Heart left ventricle (tissue), 13 donors: ENCODE measurements around the gene LRRC2.

Experiments
- POLR2A ChIP-seq, 2 donors: fragments of 450-650 bp; IDR thresholded peaks; one replicate each; pipeline ENCODE4 v1.6.1; 2017; ENCODE audit warnings: antibody characterized with exemption in 2 of 2, mild to moderate bottlenecking in 2 of 2, moderate library complexity in 2 of 2
- TF ChIP-seq, protein P1 (sequence below), 12 donors: fragments of 200-600 bp; sonication (generic) in 4 of 12; IDR thresholded peaks; one replicate each; pipeline versions ENCODE4 v1.5.0 to v1.8.0; 2018 to 2022; ENCODE audit warnings: antibody characterized with exemption in 12 of 12, mild to moderate bottlenecking in 5 of 12
- donor health status: ischemic (EF 13 %, LVEDD 7.1; RV severe dilation, severe dysfunction).
- donor health status: DM: no; HTN: yes; CAD: no.
- donor health status: DM: no; HTN: no; CAD: no.
- donor health status: ischemic (EF 25% LVEDD 6.9; RV normal size, moderate dysfunction).
- donor health status: ischemic (EF 25% LVEDD 5.7; RV mildly dilated, moderate dysfunction).
- donor health status: ischemic (EF 35%, LVEDD 5.7; RV mildly dilated, moderate dysfunction).
- donor health status: nonischemic (EF 11% LVEDD 7.7; RV severe dilation, severe dysfunction).
- donor health status: DM: yes; HTN: yes; CAD: no.
- donor health status: PGD.
- donor health status: ischemic (EF 29% LVEDD 5.4; RV normal size, mild dysfunction).
- donor health status: nonischemic (EF 23%, LVEDD 6.1; RV moderate dilation, normal function).

- no peak for TF ChIP-seq POLR2A (IDR thresholded peaks at IDR 0.05)
- TF ChIP-seq, protein P1, sequence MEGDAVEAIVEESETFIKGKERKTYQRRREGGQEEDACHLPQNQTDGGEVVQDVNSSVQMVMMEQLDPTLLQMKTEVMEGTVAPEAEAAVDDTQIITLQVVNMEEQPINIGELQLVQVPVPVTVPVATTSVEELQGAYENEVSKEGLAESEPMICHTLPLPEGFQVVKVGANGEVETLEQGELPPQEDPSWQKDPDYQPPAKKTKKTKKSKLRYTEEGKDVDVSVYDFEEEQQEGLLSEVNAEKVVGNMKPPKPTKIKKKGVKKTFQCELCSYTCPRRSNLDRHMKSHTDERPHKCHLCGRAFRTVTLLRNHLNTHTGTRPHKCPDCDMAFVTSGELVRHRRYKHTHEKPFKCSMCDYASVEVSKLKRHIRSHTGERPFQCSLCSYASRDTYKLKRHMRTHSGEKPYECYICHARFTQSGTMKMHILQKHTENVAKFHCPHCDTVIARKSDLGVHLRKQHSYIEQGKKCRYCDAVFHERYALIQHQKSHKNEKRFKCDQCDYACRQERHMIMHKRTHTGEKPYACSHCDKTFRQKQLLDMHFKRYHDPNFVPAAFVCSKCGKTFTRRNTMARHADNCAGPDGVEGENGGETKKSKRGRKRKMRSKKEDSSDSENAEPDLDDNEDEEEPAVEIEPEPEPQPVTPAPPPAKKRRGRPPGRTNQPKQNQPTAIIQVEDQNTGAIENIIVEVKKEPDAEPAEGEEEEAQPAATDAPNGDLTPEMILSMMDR (IDR thresholded peaks at IDR 0.05), result no peak
These were observed 4.2 kb downstream of the LRRC2 start for GRCh38 chr3:46561951-46562350.
